SH-SY5Y (cell line): ENCODE data around the gene RBM7.

Source experiments
- GATA2 ChIP-seq: IDR thresholded peaks from 2 replicates; pipeline ENCODE4 v1.6.1; 2011; ENCODE audit warnings: mild to moderate bottlenecking, low read depth, low read length
- GATA3 ChIP-seq: IDR thresholded peaks from 2 replicates; pipeline ENCODE4 v1.6.1; 2011; ENCODE audit warnings: low read depth, mild to moderate bottlenecking, low read length, moderate library complexity

Gene RBM7

GRCh38 chr11:114400216-114400914 lies at the start of gene RBM7, which contains the start of gene C11orf71:
TSS of gene RBM7 (plus strand) at chr11:114400666. CDS start at chr11:114400672, 6 bp downstream.
TSS of gene C11orf71 (minus strand) at chr11:114400511. CDS start at chr11:114400331, 180 bp downstream.
- TF ChIP-seq GATA2 (no peak; the same call in 1 of the 2 replicates), GATA3 (no peak)

GRCh38 chr11:114353443-114353842 lies 47.0 kb upstream of the RBM7 start:
- TF ChIP-seq GATA2 (no peak), GATA3 (no peak)

- no peak for TF ChIP-seq GATA2
Measured at GRCh38 chr11:114354076-114354475, 46.4 kb upstream of the RBM7 start.

- TF ChIP-seq GATA2 (peak; percentile 76), GATA3 (no peak)
Measured at GRCh38 chr11:114358716-114359115, 41.8 kb upstream of the RBM7 start.

- TF ChIP-seq GATA3 (no peak), GATA2 (no peak)
Measured at GRCh38 chr11:114359342-114359741, 41.1 kb upstream of the RBM7 start.

- TF ChIP-seq GATA3 (no peak), GATA2 (no peak)
Measured at GRCh38 chr11:114362326-114362725, 38.1 kb upstream of the RBM7 start.

GRCh38 chr11:114362958-114363357 lies 37.5 kb upstream of the RBM7 start:
- TF ChIP-seq GATA3 = no peak
- TF ChIP-seq GATA2 = no peak

- TF ChIP-seq GATA3 (no peak), GATA2 (no peak)
Measured at GRCh38 chr11:114366331-114367243, 33.9 kb upstream of the RBM7 start.

GRCh38 chr11:114367244-114367957 lies 33.1 kb upstream of the RBM7 start:
- no peak for TF ChIP-seq GATA3
- TF ChIP-seq GATA2 = peak; percentile 6; the same call in 1 of the 2 replicates

- peak; percentile 70; the same call in 1 of the 2 replicates for TF ChIP-seq GATA2
- TF ChIP-seq GATA3 = peak; percentile 90
Measured at GRCh38 chr11:114368918-114369680, 31.4 kb upstream of the RBM7 start.

GRCh38 chr11:114375052-114375451 lies 25.4 kb upstream of the RBM7 start:
- TF ChIP-seq GATA3 = no peak

- TF ChIP-seq GATA3 = no peak
- no peak for TF ChIP-seq GATA2
Measured at GRCh38 chr11:114377612-114378267, 22.7 kb upstream of the RBM7 start.
